K562 (cell line): ENCODE data around the gene MED13L.

Source experiments
- CBX3 ChIP-seq, 2 experiments: IDR thresholded peaks; 1 replicate in 1 of 2; 2 replicates in 1 of 2; pipeline ENCODE4 v1.6.1; 2012; ENCODE audit warnings: inconsistent platforms in 2 of 2, low read length in 2 of 2, borderline replicate concordance in 1 of 2, control low read depth in 1 of 2
- CEBPB ChIP-seq: fragments of 450-650 bp; IDR thresholded peaks from 2 replicates; pipeline ENCODE4 v1.6.1; 2016; ENCODE audit warnings: missing genetic modification characterization, missing compliant biosample characterization
- EP300 ChIP-seq: IDR thresholded peaks from 2 replicates; pipeline ENCODE4 v1.6.1; 2012; ENCODE audit warnings: low read length, improper control_type of control experiment
- ETV1 ChIP-seq: fragments of 450-650 bp; conservative IDR thresholded peaks from 2 replicates; pipeline ENCODE4 v1.6.1; 2016; ENCODE audit warnings: missing genetic modification characterization, control low read depth, low read depth, missing compliant biosample characterization
- HIVEP1 ChIP-seq: fragments of 250-450 bp; sonication (Bioruptor Pico); IDR thresholded peaks from 2 replicates; pipeline ENCODE4 v1.4.0; 2020; ENCODE audit warnings: mild to moderate bottlenecking
- NR3C1 ChIP-seq: sonication (generic); formaldehyde crosslinking; IDR thresholded peaks from 2 replicates; pipeline ENCODE4 v1.8.1; 2022; ENCODE audit warnings: missing genetic modification reagents
- PHF21A ChIP-seq: fragments of 450-650 bp; IDR thresholded peaks from 2 replicates; pipeline ENCODE4 v1.6.1; 2017; ENCODE audit warnings: low read depth, borderline replicate concordance
- RB1 ChIP-seq: fragments of 450-650 bp; IDR thresholded peaks from 2 replicates; pipeline ENCODE4 v1.6.1; 2017; ENCODE audit warnings: low read depth, mild to moderate bottlenecking
- TF ChIP-seq, protein P1 (sequence below): fragments of 250-450 bp; sonication (Bioruptor Pico); IDR thresholded peaks from 2 replicates; pipeline ENCODE4 v1.5.0; 2020; ENCODE audit warnings: mild to moderate bottlenecking, borderline replicate concordance

DNA sequence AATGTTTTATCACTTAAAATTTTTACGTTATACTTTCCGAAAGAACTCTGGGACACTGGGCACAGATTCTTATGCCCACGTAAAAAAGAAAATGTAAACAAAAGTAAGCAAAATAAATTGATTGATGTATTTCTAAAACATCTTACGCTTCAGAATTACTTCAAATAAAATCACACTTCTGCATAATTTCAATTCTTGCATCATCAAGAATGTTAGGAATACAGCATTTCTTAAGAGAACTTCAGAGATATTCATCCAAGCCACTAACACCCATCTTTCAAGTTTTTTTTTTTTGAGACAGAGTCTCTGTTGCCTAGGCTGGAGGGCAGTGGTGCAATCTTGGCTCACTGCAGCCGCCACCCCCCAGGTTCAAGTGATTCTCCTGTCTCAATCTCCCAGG, 180.6 kb downstream of the MED13L start:
- no peak for TF ChIP-seq EP300
- peak; percentile 53 for TF ChIP-seq CEBPB (tag)
- TF ChIP-seq RB1 = no peak
- no peak for TF ChIP-seq HIVEP1 (CRISPR knock-in tag)
- no peak for TF ChIP-seq ETV1 (tag)
- no peak for TF ChIP-seq CBX3 (IDR thresholded peaks at IDR 0.05; ENCODE audit: borderline replicate concordance in 1 of 2, low read length in 2 of 2)
- TF ChIP-seq, protein P1, sequence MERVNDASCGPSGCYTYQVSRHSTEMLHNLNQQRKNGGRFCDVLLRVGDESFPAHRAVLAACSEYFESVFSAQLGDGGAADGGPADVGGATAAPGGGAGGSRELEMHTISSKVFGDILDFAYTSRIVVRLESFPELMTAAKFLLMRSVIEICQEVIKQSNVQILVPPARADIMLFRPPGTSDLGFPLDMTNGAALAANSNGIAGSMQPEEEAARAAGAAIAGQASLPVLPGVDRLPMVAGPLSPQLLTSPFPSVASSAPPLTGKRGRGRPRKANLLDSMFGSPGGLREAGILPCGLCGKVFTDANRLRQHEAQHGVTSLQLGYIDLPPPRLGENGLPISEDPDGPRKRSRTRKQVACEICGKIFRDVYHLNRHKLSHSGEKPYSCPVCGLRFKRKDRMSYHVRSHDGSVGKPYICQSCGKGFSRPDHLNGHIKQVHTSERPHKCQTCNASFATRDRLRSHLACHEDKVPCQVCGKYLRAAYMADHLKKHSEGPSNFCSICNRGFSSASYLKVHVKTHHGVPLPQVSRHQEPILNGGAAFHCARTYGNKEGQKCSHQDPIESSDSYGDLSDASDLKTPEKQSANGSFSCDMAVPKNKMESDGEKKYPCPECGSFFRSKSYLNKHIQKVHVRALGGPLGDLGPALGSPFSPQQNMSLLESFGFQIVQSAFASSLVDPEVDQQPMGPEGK (CRISPR knock-in tag) = no peak
- no peak for TF ChIP-seq NR3C1 (CRISPR knock-in tag)
- no peak for TF ChIP-seq PHF21A
